HepG2 (cell line): ENCODE results near the gene PRSS27. TPM values are rescaled to one million over a fixed set of nuclear protein-coding genes. Genes with fewer than 3 reads are reported as not detected.

Experiments
- ATAC-seq: fragments of 200-7000 bp; cut with Tn5 transposase; 3 replicates; pipeline ENCODE4 v1.9.1; 2020; ENCODE audit warnings: mild to moderate bottlenecking, moderate library complexity
- BruUV-seq: library from RNA; stranded (reverse); fragments of 400-500 nt; replicated peaks from 2 replicates; lab custom pipeline; 2021; lab: Mats Ljungman, UMichigan
- CTCF ChIA-PET: fragments of 300-600 bp; formaldehyde crosslinking; extraction: SDS; loops from one replicate; lab custom pipeline; 2021; ENCODE audit warnings: low total read pairs, inconsistent platforms, low intra/inter-chr PET ratio; lab: Yijun Ruan, JAX
- POLR2A ChIA-PET: fragments of 350-600 bp; sonication (Branson Sonifier 250); formaldehyde crosslinking; loops from one replicate; lab custom pipeline; 2020; ENCODE audit warnings: antibody characterized with exemption, inconsistent platforms; lab: Yijun Ruan, JAX
- DNase-seq: peaks from one replicate; pipeline ENCODE4 v3.0.0-alpha.2; 2015; ENCODE audit warnings: low spot score
- FAIRE-seq: peaks from 3 replicates; lab custom pipeline; 2011; peaks lifted over from hg19 to GRCh38; lab: Jason Lieb, UNC
- H2AFZ ChIP-seq: one replicate; pipeline ENCODE4 v1.6.1; 2011; ENCODE audit warnings: low read length, inconsistent platforms
- H3K27ac ChIP-seq: fragments of 300-600 bp; 3 replicates; pipeline ENCODE4 v1.8.0; 2011; ENCODE audit warnings: mixed run types, mild to moderate bottlenecking, mixed read lengths, low read length, inconsistent platforms; ENCODE audit not compliant: insufficient read depth; ENCODE audit errors: extremely low read length
- H3K27me3 ChIP-seq, 2 experiments: fragments of 200-600 bp in 1 of 2; 2 replicates in 1 of 2; 3 replicates in 1 of 2; pipeline versions ENCODE4 v1.6.0 to v1.8.0; 2011; ENCODE audit warnings: low read length in 2 of 2, mild to moderate bottlenecking in 2 of 2, moderate library complexity in 2 of 2, inconsistent platforms in 1 of 2; ENCODE audit not compliant: insufficient read depth in 2 of 2, control insufficient read depth in 1 of 2
- H3K36me3 ChIP-seq, 2 experiments: fragments of 200-600 bp in 1 of 2; replicated peaks in 1 of 2; 2 replicates in 1 of 2; 3 replicates in 1 of 2; pipeline versions ENCODE4 v1.5.1 to v1.8.0; 2011; ENCODE audit warnings: low read length in 2 of 2, inconsistent platforms in 1 of 2; ENCODE audit not compliant: insufficient read depth in 2 of 2, control insufficient read depth in 1 of 2
- H3K4me1 ChIP-seq: 2 replicates; pipeline ENCODE4 v1.5.1; 2012; ENCODE audit warnings: low read length, inconsistent platforms; ENCODE audit not compliant: insufficient read depth
- H3K4me2 ChIP-seq: 2 replicates; pipeline ENCODE4 v1.6.0; 2011; ENCODE audit warnings: low read depth, low read length, inconsistent platforms
- H3K4me3 ChIP-seq, 3 experiments: fragments of 200-600 bp in 1 of 3; sonication (generic), shearing (Covaris generic) in 1 of 3; replicated peaks in 1 of 3; 2 replicates each; pipeline ENCODE4 v1.5.1; 2011 to 2016; ENCODE audit warnings: low read length in 3 of 3, inconsistent platforms in 2 of 3, low read depth in 2 of 3, mild to moderate bottlenecking in 2 of 3, control low read depth in 1 of 3, mixed read lengths in 1 of 3; ENCODE audit not compliant: insufficient read depth in 1 of 3
- H3K79me2 ChIP-seq: one replicate; pipeline ENCODE4 v1.6.1; 2011; ENCODE audit warnings: low read length, inconsistent platforms; ENCODE audit not compliant: insufficient read depth
- H3K9ac ChIP-seq: 2 replicates; pipeline ENCODE4 v1.6.0; 2011; ENCODE audit warnings: mild to moderate bottlenecking, low read depth, low read length, inconsistent platforms; ENCODE audit not compliant: insufficient read depth
- H3K9me3 ChIP-seq: 2 replicates; pipeline ENCODE4 v1.5.1; 2012; ENCODE audit warnings: mild to moderate bottlenecking, low read length
- H4K20me1 ChIP-seq: 2 replicates; pipeline ENCODE4 v1.6.0; 2011; ENCODE audit warnings: inconsistent platforms, mild to moderate bottlenecking, low read length, moderate library complexity; ENCODE audit not compliant: insufficient read depth
- CEBPG ChIP-seq: IDR thresholded peaks from 2 replicates; pipeline ENCODE4 v1.6.1; 2016
- EZH2 ChIP-seq: conservative IDR thresholded peaks from 2 replicates; pipeline ENCODE4 v1.6.1; 2012; ENCODE audit warnings: mild to moderate bottlenecking, low read depth, low read length, moderate library complexity
- FOXO4 ChIP-seq: sonication (generic); formaldehyde crosslinking; conservative IDR thresholded peaks from 2 replicates; pipeline ENCODE4 v1.8.1; 2023; ENCODE audit warnings: missing genetic modification reagents
- ISX ChIP-seq: sonication (generic); formaldehyde crosslinking; conservative IDR thresholded peaks from 2 replicates; pipeline ENCODE4 v1.5.0; 2020; ENCODE audit warnings: missing genetic modification reagents
- JARID2 ChIP-seq: sonication (generic); formaldehyde crosslinking; IDR thresholded peaks from 2 replicates; pipeline ENCODE4 v1.8.1; 2023; ENCODE audit warnings: missing genetic modification reagents, inconsistent platforms; ENCODE audit not compliant: insufficient replicate concordance
- MXI1 ChIP-seq: IDR thresholded peaks from 3 replicates; pipeline ENCODE4 v1.6.1; 2012; ENCODE audit warnings: low read depth, low read length, inconsistent platforms, borderline replicate concordance
- NONO ChIP-seq, 2 experiments: fragments of 450-650 bp in 1 of 2; sonication (generic) in 1 of 2; formaldehyde crosslinking in 1 of 2; IDR thresholded peaks in 1 of 2; conservative IDR thresholded peaks in 1 of 2; 2 replicates each; pipeline versions ENCODE4 v1.6.1 to v1.8.0; 2017 to 2022; ENCODE audit warnings: mild to moderate bottlenecking in 1 of 2, missing genetic modification reagents in 1 of 2, moderate library complexity in 1 of 2
- ZBTB7A ChIP-seq: sonication (generic); formaldehyde crosslinking; IDR thresholded peaks from 2 replicates; pipeline ENCODE4 v1.8.0; 2022; ENCODE audit warnings: mild to moderate bottlenecking, missing genetic modification reagents
- ZNF367 ChIP-seq: sonication (generic); formaldehyde crosslinking; IDR thresholded peaks from 2 replicates; pipeline ENCODE4 v1.4.0; 2020; ENCODE audit warnings: missing genetic modification reagents, borderline replicate concordance
- ZNF546 ChIP-seq: sonication (generic); formaldehyde crosslinking; conservative IDR thresholded peaks from 2 replicates; pipeline ENCODE4 v1.8.1; 2023; ENCODE audit warnings: mild to moderate bottlenecking, missing genetic modification reagents
- WGBS: methylation state at CpG from one replicate; pipeline ENCODE4 v1.1.6; 2017; ENCODE audit warnings: low lambda C conversion rate; 5-methylcytosine and 5-hydroxymethylcytosine counted together
- in situ Hi-C: cut with HindIII; loops from 2 replicates; pipeline ENCODE4 v1.10.0; 2017; ENCODE audit warnings: low pct_unique_long_range_greater_than_20kb; ENCODE audit not compliant: extremely low pct_ligation_motif_present
- intact Hi-C: fragments of 100-400 bp; cut with micrococcal nuclease; formaldehyde crosslinking; loops from one replicate; pipeline ENCODE4 v1.10.0; 2022; ENCODE audit not compliant: unreplicated experiment
- polyA plus RNA-seq, 8 experiments: library from polyadenylated mRNA; depleted of rRNA in 3 of 8; stranded (reverse) in 7 of 8; unstranded in 1 of 8; fragments of >200 nt; fragmentation: Illumina TruSeq in 4 of 8; extraction: Trizol in 4 of 8; gene quantifications; 2 replicates each; pipeline versions ENCODE4 v1.2.1 to v1.2.3, GENCODE V29; 2011 to 2016; ENCODE audit warnings: low read depth in 4 of 8, missing spikeins in 1 of 8, mixed read lengths in 1 of 8; ENCODE audit not compliant: insufficient read depth in 1 of 8
- total RNA-seq, 5 experiments: library from RNA; depleted of rRNA; stranded (reverse); fragments of >200 nt; fragmentation: Illumina TruSeq; extraction: Trizol; gene quantifications; 2 replicates each; pipeline ENCODE4 v1.2.3, GENCODE V29; 2016; ENCODE audit warnings: low read depth in 1 of 5
- TF ChIP-seq, protein P1 (sequence below): sonication (generic); formaldehyde crosslinking; IDR thresholded peaks from 2 replicates; pipeline ENCODE4 v1.5.1; 2020; ENCODE audit warnings: missing genetic modification reagents, mild to moderate bottlenecking, borderline replicate concordance
- TF ChIP-seq, protein P2 (sequence below): sonication (generic); formaldehyde crosslinking; IDR thresholded peaks from 2 replicates; pipeline ENCODE4 v1.8.1; 2022; ENCODE audit warnings: mild to moderate bottlenecking, missing genetic modification reagents
- TF ChIP-seq, protein P3 (sequence below): sonication (generic); formaldehyde crosslinking; IDR thresholded peaks from 2 replicates; pipeline ENCODE4 v1.4.0; 2020; ENCODE audit warnings: low read depth, mild to moderate bottlenecking, missing genetic modification reagents

The PRSS27 gene
- total and polyA plus RNA-seq, 2 of the 13 experiments (the other 11 are each of a cell fraction or from before 2014, with no cell fraction given) = 0.20 to 0.73 TPM

DNA sequence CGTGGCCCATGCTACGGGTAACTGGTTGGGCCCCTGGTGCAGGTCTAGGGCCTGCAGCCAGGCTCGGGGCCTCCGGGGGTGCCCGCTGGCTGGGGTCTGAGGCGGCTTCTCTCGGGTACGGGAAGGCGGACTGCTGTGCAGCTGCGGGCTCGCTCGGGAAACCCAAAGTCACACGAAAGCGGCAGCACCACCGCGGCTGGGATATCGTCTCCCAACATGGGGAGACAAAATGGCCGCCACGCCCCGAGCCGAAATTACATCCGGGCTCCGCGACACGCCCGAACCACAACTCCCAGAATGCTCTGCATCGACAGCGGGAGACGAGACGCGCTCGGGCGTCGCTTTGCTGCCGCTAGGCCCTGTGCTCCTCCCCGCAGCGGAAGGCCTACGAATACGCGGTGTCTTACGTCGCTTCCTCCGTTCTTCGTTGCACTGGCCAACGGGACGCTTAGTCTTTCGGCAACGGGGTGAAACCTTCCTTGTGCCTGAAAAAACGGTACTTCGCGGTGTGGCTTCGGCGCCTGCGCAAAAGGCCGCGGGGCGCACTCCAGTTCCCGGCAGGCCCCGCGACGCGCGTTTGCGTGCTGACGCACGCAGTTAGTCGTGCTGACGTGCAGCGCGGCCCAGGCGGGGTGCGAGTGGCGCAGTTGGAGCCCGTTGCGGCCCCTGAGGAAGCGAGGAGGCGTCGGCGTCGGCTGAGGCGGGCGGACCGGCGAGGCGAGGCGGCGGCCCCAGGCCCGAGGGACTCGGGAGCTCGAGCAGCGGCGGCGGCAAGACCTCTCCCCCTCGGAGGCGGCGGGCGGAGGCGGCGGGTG lies 32.2 kb upstream of the PRSS27 start, which contains the start of gene SRRM2:
TSS of gene SRRM2 (plus strand) at position 604 of the 815 bp plus-strand sequence. CDS start 3,727 bp downstream, outside the sequence.
- H3K27me3 ChIP-seq = no peaks in the 10 kb centered on the region; a peak in 1 of 5 replicates
- no peaks in the 10 kb centered on the region for H3K9me3 ChIP-seq
- DNase-seq (peak; percentile 90), FAIRE-seq (no peak), ATAC-seq (peak; percentile 89)
- peak within 1 kb of the TSS; percentile 74 to 93 (median 83) for H3K4me3 ChIP-seq
- 2% methylated on average over 26 of the region's 99 CpGs for WGBS
- H2AFZ ChIP-seq = peak within 1 kb of the TSS; percentile 95
- no TSS peak for BruUV-seq
- peaks cover 57% of the 10 kb centered on the region for H3K79me2 ChIP-seq
- CTCF ChIA-PET = no interaction called here
- H3K27ac ChIP-seq = peak within 1 kb of the TSS; percentile 100
- H3K4me2 ChIP-seq = peak within 1 kb of the TSS; percentile 97
- intact Hi-C loops = no loop called here
- in situ Hi-C loops = no loop called here
- H3K36me3 ChIP-seq = peaks cover 5 to 16% of the 10 kb centered on the region in 2 experiments; a peak in 3 of 5 replicates
- H3K9ac ChIP-seq = peak within 1 kb of the TSS; percentile 100
- POLR2A ChIA-PET = interaction anchor here (0.6 to 5.1 kb wide), 22 partner anchors 10 to 597 kb away, joined by 3 to 74 read pairs (median 6); partner anchors contain the start of genes ELOB, FLYWCH1, FLYWCH2 and HCFC1R1
- H3K4me1 ChIP-seq = peaks cover 40% of the 10 kb centered on the region
- peaks cover 41% of the 10 kb centered on the region for H4K20me1 ChIP-seq
- TF ChIP-seq NONO (IDR thresholded peaks at IDR 0.05) (no peak), NONO (CRISPR knock-in tag; conservative IDR thresholded peaks at IDR 0.05) (peak; percentile 80), CEBPG (CRISPR knock-in tag) (no peak), EZH2 (no peak), JARID2 (CRISPR knock-in tag) (peak; percentile 55), MXI1 (peak; percentile 47; the same call in 1 of the 3 replicates), ZBTB7A (CRISPR knock-in tag) (no peak), ZNF546 (CRISPR knock-in tag) (0 out of 2 replicates have a peak, but pooled peaks have one; percentile 14), ISX (CRISPR knock-in tag) (peak; percentile 75; the same call in 1 of the 2 replicates), FOXO4 (CRISPR knock-in tag) (0 out of 2 replicates have a peak, but pooled peaks have one; percentile 43), ZNF367 (CRISPR knock-in tag) (peak; percentile 70; the same call in 1 of the 2 replicates)
- TF ChIP-seq, protein P1, sequence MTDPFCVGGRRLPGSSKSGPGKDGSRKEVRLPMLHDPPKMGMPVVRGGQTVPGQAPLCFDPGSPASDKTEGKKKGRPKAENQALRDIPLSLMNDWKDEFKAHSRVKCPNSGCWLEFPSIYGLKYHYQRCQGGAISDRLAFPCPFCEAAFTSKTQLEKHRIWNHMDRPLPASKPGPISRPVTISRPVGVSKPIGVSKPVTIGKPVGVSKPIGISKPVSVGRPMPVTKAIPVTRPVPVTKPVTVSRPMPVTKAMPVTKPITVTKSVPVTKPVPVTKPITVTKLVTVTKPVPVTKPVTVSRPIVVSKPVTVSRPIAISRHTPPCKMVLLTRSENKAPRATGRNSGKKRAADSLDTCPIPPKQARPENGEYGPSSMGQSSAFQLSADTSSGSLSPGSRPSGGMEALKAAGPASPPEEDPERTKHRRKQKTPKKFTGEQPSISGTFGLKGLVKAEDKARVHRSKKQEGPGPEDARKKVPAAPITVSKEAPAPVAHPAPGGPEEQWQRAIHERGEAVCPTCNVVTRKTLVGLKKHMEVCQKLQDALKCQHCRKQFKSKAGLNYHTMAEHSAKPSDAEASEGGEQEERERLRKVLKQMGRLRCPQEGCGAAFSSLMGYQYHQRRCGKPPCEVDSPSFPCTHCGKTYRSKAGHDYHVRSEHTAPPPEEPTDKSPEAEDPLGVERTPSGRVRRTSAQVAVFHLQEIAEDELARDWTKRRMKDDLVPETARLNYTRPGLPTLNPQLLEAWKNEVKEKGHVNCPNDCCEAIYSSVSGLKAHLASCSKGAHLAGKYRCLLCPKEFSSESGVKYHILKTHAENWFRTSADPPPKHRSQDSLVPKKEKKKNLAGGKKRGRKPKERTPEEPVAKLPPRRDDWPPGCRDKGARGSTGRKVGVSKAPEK (CRISPR knock-in tag) = no peak
- TF ChIP-seq, protein P2, sequence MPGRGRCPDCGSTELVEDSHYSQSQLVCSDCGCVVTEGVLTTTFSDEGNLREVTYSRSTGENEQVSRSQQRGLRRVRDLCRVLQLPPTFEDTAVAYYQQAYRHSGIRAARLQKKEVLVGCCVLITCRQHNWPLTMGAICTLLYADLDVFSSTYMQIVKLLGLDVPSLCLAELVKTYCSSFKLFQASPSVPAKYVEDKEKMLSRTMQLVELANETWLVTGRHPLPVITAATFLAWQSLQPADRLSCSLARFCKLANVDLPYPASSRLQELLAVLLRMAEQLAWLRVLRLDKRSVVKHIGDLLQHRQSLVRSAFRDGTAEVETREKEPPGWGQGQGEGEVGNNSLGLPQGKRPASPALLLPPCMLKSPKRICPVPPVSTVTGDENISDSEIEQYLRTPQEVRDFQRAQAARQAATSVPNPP = no peak
- TF ChIP-seq, protein P3, sequence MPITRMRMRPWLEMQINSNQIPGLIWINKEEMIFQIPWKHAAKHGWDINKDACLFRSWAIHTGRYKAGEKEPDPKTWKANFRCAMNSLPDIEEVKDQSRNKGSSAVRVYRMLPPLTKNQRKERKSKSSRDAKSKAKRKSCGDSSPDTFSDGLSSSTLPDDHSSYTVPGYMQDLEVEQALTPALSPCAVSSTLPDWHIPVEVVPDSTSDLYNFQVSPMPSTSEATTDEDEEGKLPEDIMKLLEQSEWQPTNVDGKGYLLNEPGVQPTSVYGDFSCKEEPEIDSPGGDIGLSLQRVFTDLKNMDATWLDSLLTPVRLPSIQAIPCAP = no peak
